H1 (cell line): ENCODE data around the gene CXCL5. TPM values are rescaled to one million over a fixed set of nuclear protein-coding genes. Genes with fewer than 3 reads are reported as not detected.

ENCODE experiments used
- CTCF ChIA-PET: fragments of 300-600 bp; sonication (Branson Sonifier 250); formaldehyde crosslinking; loops from one replicate; lab custom pipeline; 2021; ENCODE audit not compliant: partially characterized antibody; lab: Charles Lee
- POLR2A ChIA-PET: fragments of 300-600 bp; sonication (Branson Sonifier 250); formaldehyde crosslinking; loops from one replicate; lab custom pipeline; 2021; ENCODE audit warnings: inconsistent platforms; ENCODE audit not compliant: partially characterized antibody; lab: Charles Lee
- DNase-seq, 2 experiments: peaks; one replicate each; pipeline versions ENCODE4 v3.0.0 to v3.0.0-alpha.2; 2010 to 2022; ENCODE audit warnings: low spot score in 2 of 2, low read depth in 1 of 2, mixed read lengths in 1 of 2
- FAIRE-seq: peaks from 2 replicates; lab custom pipeline; 2011; peaks lifted over from hg19 to GRCh38; lab: Jason Lieb, UNC
- H2AFZ ChIP-seq: 2 replicates; pipeline ENCODE4 v1.8.1; 2012; ENCODE audit warnings: low read length, inconsistent platforms
- H2AK5ac ChIP-seq: 2 replicates; pipeline ENCODE4 v1.6.1; 2013; ENCODE audit warnings: low read depth, low read length
- H2BK120ac ChIP-seq: replicated peaks from 2 replicates; pipeline ENCODE3; 2013; ENCODE audit warnings: low read depth, low read length, inconsistent platforms
- H2BK12ac ChIP-seq: 2 replicates; pipeline ENCODE4 v1.6.1; 2013; ENCODE audit warnings: low read depth, low read length
- H2BK15ac ChIP-seq: 2 replicates; pipeline ENCODE4 v1.6.1; 2013; ENCODE audit warnings: low read length
- H2BK20ac ChIP-seq: 2 replicates; pipeline ENCODE4 v1.6.1; 2013; ENCODE audit warnings: low read length
- H2BK5ac ChIP-seq: 2 replicates; pipeline ENCODE4 v1.6.1; 2013; ENCODE audit warnings: low read depth, low read length
- H3K14ac ChIP-seq: 2 replicates; pipeline ENCODE4 v1.6.1; 2013; ENCODE audit warnings: inconsistent platforms; ENCODE audit not compliant: insufficient read length
- H3K18ac ChIP-seq: 2 replicates; pipeline ENCODE4 v1.6.1; 2013; ENCODE audit warnings: low read length; ENCODE audit errors: extremely low read depth
- H3K23ac ChIP-seq: 2 replicates; pipeline ENCODE4 v1.6.1; 2013; ENCODE audit warnings: inconsistent platforms; ENCODE audit not compliant: insufficient read length
- H3K23me2 ChIP-seq: 2 replicates; pipeline ENCODE4 v1.6.1; 2013; ENCODE audit warnings: low read depth, low read length
- H3K27ac ChIP-seq: 2 replicates; pipeline ENCODE4 v1.6.1; 2011; ENCODE audit warnings: low read depth, low read length, inconsistent platforms
- H3K27me3 ChIP-seq, 4 experiments: replicated peaks in 1 of 4; 1 replicate in 1 of 4; 2 replicates in 3 of 4; pipeline versions ENCODE4 v1.6.1 to v1.8.1; 2011 to 2013; ENCODE audit warnings: low read length in 3 of 4, mild to moderate bottlenecking in 3 of 4, inconsistent platforms in 2 of 4, mixed read lengths in 2 of 4, moderate library complexity in 1 of 4; ENCODE audit not compliant: control insufficient read depth in 3 of 4, insufficient read depth in 3 of 4; ENCODE audit errors: extremely low read depth in 1 of 4
- H3K36me3 ChIP-seq, 4 experiments: 2 replicates each; pipeline versions ENCODE4 v1.6.1 to v1.8.1; 2011 to 2013; ENCODE audit warnings: mild to moderate bottlenecking in 4 of 4, low read length in 3 of 4, moderate library complexity in 2 of 4, control low read depth in 1 of 4, inconsistent platforms in 1 of 4; ENCODE audit not compliant: insufficient read depth in 4 of 4, control insufficient read depth in 2 of 4
- H3K4ac ChIP-seq: replicated peaks from 2 replicates; pipeline ENCODE3; 2013; ENCODE audit warnings: low read length, low read depth, mixed read lengths, inconsistent platforms; ENCODE audit not compliant: insufficient read length
- H3K4me1 ChIP-seq, 4 experiments: replicated peaks in 1 of 4; 1 replicate in 1 of 4; 2 replicates in 3 of 4; pipeline versions ENCODE4 v1.6.1 to v1.8.1; 2011 to 2013; ENCODE audit warnings: low read length in 3 of 4, inconsistent platforms in 2 of 4, mixed read lengths in 1 of 4; ENCODE audit not compliant: insufficient read depth in 4 of 4, control insufficient read depth in 3 of 4
- H3K4me2 ChIP-seq, 2 experiments: 2 replicates each; pipeline versions ENCODE4 v1.6.1 to v1.8.1; 2011 to 2013; ENCODE audit warnings: low read depth in 2 of 2, low read length in 2 of 2, control low read depth in 1 of 2, inconsistent platforms in 1 of 2, mild to moderate bottlenecking in 1 of 2; ENCODE audit not compliant: insufficient read depth in 1 of 2
- H3K4me3 ChIP-seq, 4 experiments: fragments of 200-600, 300-600 bp in 1 of 4; sonication (generic), shearing (Covaris generic), sonication (Bioruptor Twin) in 1 of 4; 2 replicates each; pipeline versions ENCODE4 v1.5.1 to v1.8.1; 2011 to 2016; ENCODE audit warnings: low read length in 4 of 4, low read depth in 3 of 4, control low read depth in 2 of 4, inconsistent platforms in 2 of 4, mild to moderate bottlenecking in 2 of 4, mixed read lengths in 1 of 4, moderate library complexity in 1 of 4; ENCODE audit not compliant: insufficient read depth in 2 of 4; ENCODE audit errors: extremely low read depth in 1 of 4
- H3K56ac ChIP-seq: replicated peaks from 2 replicates; pipeline ENCODE3; 2013; ENCODE audit warnings: low read depth, mild to moderate bottlenecking, mixed read lengths, low read length, inconsistent platforms; ENCODE audit not compliant: insufficient read length
- H3K79me1 ChIP-seq: 2 replicates; pipeline ENCODE4 v1.6.1; 2013; ENCODE audit warnings: low read depth, low read length, control low read depth
- H3K79me2 ChIP-seq, 2 experiments: 2 replicates each; pipeline versions ENCODE4 v1.6.1 to v1.8.1; 2012 to 2013; ENCODE audit warnings: low read length in 2 of 2, mild to moderate bottlenecking in 2 of 2, inconsistent platforms in 1 of 2; ENCODE audit not compliant: insufficient read depth in 2 of 2, control insufficient read depth in 1 of 2
- H3K9ac ChIP-seq, 4 experiments: replicated peaks in 1 of 4; 1 replicate in 1 of 4; 2 replicates in 3 of 4; pipeline versions ENCODE4 v1.6.1 to v1.8.1; 2011 to 2013; ENCODE audit warnings: low read depth in 3 of 4, low read length in 3 of 4, control low read depth in 2 of 4, mild to moderate bottlenecking in 2 of 4, moderate library complexity in 2 of 4, inconsistent platforms in 1 of 4; ENCODE audit errors: extremely low read depth in 1 of 4
- H3K9me3 ChIP-seq, 2 experiments: 2 replicates each; pipeline versions ENCODE4 v1.6.1 to v1.8.1; 2012 to 2013; ENCODE audit warnings: mild to moderate bottlenecking in 2 of 2, moderate library complexity in 2 of 2, control low read depth in 1 of 2, inconsistent platforms in 1 of 2, low read depth in 1 of 2, low read length in 1 of 2, mixed read lengths in 1 of 2; ENCODE audit not compliant: insufficient read depth in 2 of 2
- H4K20me1 ChIP-seq, 2 experiments: replicated peaks in 1 of 2; 2 replicates each; pipeline versions ENCODE3 to v1.8.1; 2011 to 2013; ENCODE audit warnings: inconsistent platforms in 2 of 2, low read length in 2 of 2, mild to moderate bottlenecking in 1 of 2; ENCODE audit not compliant: insufficient read depth in 2 of 2, control insufficient read depth in 1 of 2
- H4K5ac ChIP-seq: 2 replicates; pipeline ENCODE4 v1.6.1; 2013; ENCODE audit warnings: low read length, low read depth, mixed read lengths, inconsistent platforms; ENCODE audit not compliant: insufficient read length
- H4K8ac ChIP-seq: 2 replicates; pipeline ENCODE4 v1.8.0; 2013; ENCODE audit warnings: mild to moderate bottlenecking, moderate library complexity, low read length, inconsistent platforms; ENCODE audit not compliant: insufficient read depth; ENCODE audit errors: extremely low read depth
- H4K91ac ChIP-seq: replicated peaks from 2 replicates; pipeline ENCODE3; 2013; ENCODE audit warnings: low read length, mixed read lengths, inconsistent platforms; ENCODE audit not compliant: insufficient read length
- ASH2L ChIP-seq: fragments of 200-600, 300-600 bp; sonication (generic); IDR thresholded peaks from one replicate; pipeline ENCODE4 v1.7.1; 2017; ENCODE audit warnings: low read length
- BCL11A ChIP-seq, 2 experiments: IDR thresholded peaks; one replicate each; pipeline ENCODE4 v1.6.1; 2011; ENCODE audit warnings: low read depth in 2 of 2, low read length in 2 of 2, mild to moderate bottlenecking in 2 of 2
- CBX8 ChIP-seq: fragments of 300-800, 300-1000 bp; sonication (generic); IDR thresholded peaks from 2 replicates; pipeline ENCODE4 v1.7.1; 2016; ENCODE audit warnings: low read depth, low read length, borderline replicate concordance
- CREB1 ChIP-seq: IDR thresholded peaks from 2 replicates; pipeline ENCODE4 v1.6.1; 2012; ENCODE audit warnings: inconsistent platforms
- GABPA ChIP-seq: IDR thresholded peaks from 2 replicates; pipeline ENCODE4 v1.6.1; 2011; ENCODE audit warnings: mild to moderate bottlenecking, low read length, moderate library complexity, borderline replicate concordance; ENCODE audit not compliant: insufficient read depth
- POU5F1 ChIP-seq: IDR thresholded peaks from 2 replicates; pipeline ENCODE4 v1.6.1; 2011; ENCODE audit warnings: low read depth, mild to moderate bottlenecking, low read length, moderate library complexity
- RBBP5 ChIP-seq: IDR thresholded peaks from 2 replicates; pipeline ENCODE4 v1.7.1; 2012; ENCODE audit warnings: low read depth, mild to moderate bottlenecking, inconsistent platforms, low read length, moderate library complexity, borderline replicate concordance
- SUZ12 ChIP-seq: fragments of 200-600 bp; sonication (generic); IDR thresholded peaks from 2 replicates; pipeline ENCODE4 v1.6.1; 2012; ENCODE audit warnings: mild to moderate bottlenecking, inconsistent platforms, low read length, moderate library complexity, mixed read lengths
- TBP ChIP-seq: IDR thresholded peaks from 2 replicates; pipeline ENCODE4 v1.6.1; 2011; ENCODE audit warnings: low read depth, low read length, improper control_type of control experiment
- TCF12 ChIP-seq: IDR thresholded peaks from 2 replicates; pipeline ENCODE4 v1.6.1; 2011; ENCODE audit warnings: low read depth, mild to moderate bottlenecking, low read length
- ZNF274 ChIP-seq: IDR thresholded peaks from 2 replicates; pipeline ENCODE4 v1.7.0; 2012; ENCODE audit warnings: low read length, borderline replicate concordance; ENCODE audit errors: extremely low read depth
- WGBS, 2 experiments: shearing (Covaris generic) in 1 of 2; methylation state at CpG; one replicate each; pipeline versions ENCODE4 v1.1.6 to v1.1.7; 2013 to 2015; ENCODE audit warnings: low lambda C conversion rate in 2 of 2, mixed read lengths in 2 of 2, inconsistent platforms in 1 of 2, low coverage in 1 of 2, missing lambda C conversion rate in 1 of 2; ENCODE audit not compliant: insufficient replicate concordance in 2 of 2, insufficient coverage in 1 of 2, insufficient read length in 1 of 2; ENCODE audit errors: extremely low coverage in 1 of 2, missing lambda C conversion rate in 1 of 2; 5-methylcytosine and 5-hydroxymethylcytosine counted together
- polyA plus RNA-seq, 7 experiments: library from polyadenylated mRNA; depleted of rRNA in 3 of 7; stranded (reverse) in 5 of 7; unstranded in 2 of 7; fragments of >200 nt in 5 of 7; fragments of 200-250 nt in 2 of 7; gene quantifications; 1 replicate in 5 of 7; 2 replicates in 1 of 7; 4 replicates in 1 of 7; pipeline versions ENCODE4 v1.2.1 to v1.2.3, GENCODE V29; 2011 to 2013; ENCODE audit warnings: missing spikeins in 2 of 7, mixed read lengths in 2 of 7
- total RNA-seq: library from RNA; stranded (reverse); fragmentation: NEBNext Ultra II Directional; extraction: Animal tissue kit (Norgen Biotek cat#: 25700); gene quantifications from 2 replicates; pipeline ENCODE4 v1.2.1, GENCODE V29; 2021
- TF ChIP-seq, protein P1 (sequence below): IDR thresholded peaks from 2 replicates; pipeline ENCODE4 v1.6.1; 2011; ENCODE audit warnings: low read length, improper control_type of control experiment

The CXCL5 gene
- total and polyA plus RNA-seq, 2 of the 8 experiments (the other 6 are each of a cell fraction or from before 2014, with no cell fraction given), result 10.9 to 15.6 TPM

- H4K91ac ChIP-seq, result no peak overlapping the region
- TF ChIP-seq, protein P1, sequence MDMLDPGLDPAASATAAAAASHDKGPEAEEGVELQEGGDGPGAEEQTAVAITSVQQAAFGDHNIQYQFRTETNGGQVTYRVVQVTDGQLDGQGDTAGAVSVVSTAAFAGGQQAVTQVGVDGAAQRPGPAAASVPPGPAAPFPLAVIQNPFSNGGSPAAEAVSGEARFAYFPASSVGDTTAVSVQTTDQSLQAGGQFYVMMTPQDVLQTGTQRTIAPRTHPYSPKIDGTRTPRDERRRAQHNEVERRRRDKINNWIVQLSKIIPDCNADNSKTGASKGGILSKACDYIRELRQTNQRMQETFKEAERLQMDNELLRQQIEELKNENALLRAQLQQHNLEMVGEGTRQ, result no peak
- TF ChIP-seq SUZ12 (no peak), CREB1 (no peak), POU5F1 (no peak), CBX8 (no peak), GABPA (no peak), RBBP5 (no peak), BCL11A (IDR thresholded peaks at IDR 0.05; ENCODE audit: low read depth in 2 of 2, low read length in 2 of 2) (no peak), TCF12 (no peak), ASH2L (no peak), TBP (no peak), ZNF274 (no peak)
Measured at GRCh38 chr4:73989031-73989430, 9.4 kb downstream of the CXCL5 start.

More at GRCh38 chr4:73989031-73989430, 9.4 kb downstream of the CXCL5 start:
- H4K8ac ChIP-seq, result no peak overlapping the region
- no peaks in the 10 kb centered on the region for H3K79me2 ChIP-seq
- H3K56ac ChIP-seq, result no peak overlapping the region
- WGBS, 2 experiments, result 91% methylated on average over 3 of the region's 3 CpGs; no CpG with 5 or more reads in 1 of the 2 experiments
- H2BK120ac ChIP-seq, result peak overlapping the region; percentile 69
- H4K5ac ChIP-seq, result no peak overlapping the region
- H3K27me3 ChIP-seq, result no peaks in the 10 kb centered on the region
- DNase-seq (no peak), FAIRE-seq (no peak)
- H3K79me1 ChIP-seq, result no peaks in the 10 kb centered on the region
- no peak overlapping the region for H3K4ac ChIP-seq
- no peak overlapping the region for H3K14ac ChIP-seq
- no peaks in the 10 kb centered on the region for H3K9me3 ChIP-seq
- H2BK12ac ChIP-seq, result no peak overlapping the region
- H3K23me2 ChIP-seq, result no peaks in the 10 kb centered on the region
- no peak overlapping the region for H3K4me3 ChIP-seq
- no peak overlapping the region for H2BK15ac ChIP-seq
- no peaks in the 10 kb centered on the region for H4K20me1 ChIP-seq
- no peak overlapping the region for H3K9ac ChIP-seq
- H2BK20ac ChIP-seq, result no peak overlapping the region
- ChIA-PET CTCF (no interaction called here), POLR2A (interaction anchor here (0.9 kb wide), 1 partner anchor 110 kb away, joined by 3 read pairs; the partner anchor contains the start of gene CXCL2)
- peaks cover 0 to 9% (median 3%) of the 10 kb centered on the region in 4 experiments; a peak in 3 of 7 replicates for H3K4me1 ChIP-seq
- H3K36me3 ChIP-seq, result no peaks in the 10 kb centered on the region; a peak in 1 of 8 replicates
- no peak overlapping the region; the same call in 1 of the 2 replicates for H2BK5ac ChIP-seq
- no peak overlapping the region for H2AK5ac ChIP-seq
- no peak overlapping the region for H3K27ac ChIP-seq
- no peak overlapping the region for H3K23ac ChIP-seq
- H3K4me2 ChIP-seq, result no peak overlapping the region
- H2AFZ ChIP-seq, result no peak overlapping the region
- H3K18ac ChIP-seq, result no peak overlapping the region
